ENCODE results near the gene CDH4. TPM values are rescaled to one million over a fixed set of nuclear protein-coding genes. Genes with fewer than 3 reads are reported as not detected.

The CDH4 gene
- total and polyA plus RNA-seq, 2 of the 8 experiments (the other 6 are each of a cell fraction or from before 2014, with no cell fraction given): 4.3 to 7.9 TPM

GRCh38 chr20:61347443-61347842, 95.4 kb downstream of the CDH4 start:
- Histone ChIP-seq H4K91ac (replicated peaks; ENCODE audit: insufficient read length, low read length) (no peak overlapping the region), H3K23me2 (ENCODE audit: low read depth, low read length) (no peaks in the 10 kb centered on the region), H3K18ac (ENCODE audit: extremely low read depth, low read length) (no peak overlapping the region), H3K23ac (ENCODE audit: insufficient read length) (no peak overlapping the region), H2BK12ac (ENCODE audit: low read depth, low read length) (no peak overlapping the region), H3K9me3 (ENCODE audit: insufficient read depth in 2 of 2, low read depth in 1 of 2, low read length in 1 of 2) (no peaks in the 10 kb centered on the region; a peak in 1 of 4 replicates), H3K4me1 (replicated peaks in 1 of 4; ENCODE audit: control insufficient read depth in 3 of 4, insufficient read depth in 4 of 4, low read length in 3 of 4) (peaks cover 4 to 22% (median 11%) of the 10 kb centered on the region in 4 experiments), H3K79me2 (ENCODE audit: control insufficient read depth in 1 of 2, insufficient read depth in 2 of 2, low read length in 2 of 2) (no peaks in the 10 kb centered on the region), H3K27me3 (replicated peaks in 1 of 4; ENCODE audit: control insufficient read depth in 3 of 4, extremely low read depth in 1 of 4, insufficient read depth in 3 of 4, low read length in 3 of 4) (peaks cover 0 to 13% (median 8%) of the 10 kb centered on the region in 4 experiments; a peak in 4 of 7 replicates), H4K8ac (ENCODE audit: extremely low read depth, insufficient read depth, low read length) (no peak overlapping the region), H2AFZ (ENCODE audit: low read length) (no peak overlapping the region), H2BK20ac (ENCODE audit: low read length) (no peak overlapping the region), H2BK15ac (ENCODE audit: low read length) (no peak overlapping the region), H3K4ac (replicated peaks; ENCODE audit: insufficient read length, low read depth, low read length) (no peak overlapping the region), H4K20me1 (replicated peaks in 1 of 2; ENCODE audit: control insufficient read depth in 1 of 2, insufficient read depth in 2 of 2, low read length in 2 of 2) (peaks cover 0 to 2% of the 10 kb centered on the region in 2 experiments), H4K5ac (ENCODE audit: insufficient read length, low read depth, low read length) (no peak overlapping the region), H3K4me2 (ENCODE audit: insufficient read depth in 1 of 2, low read depth in 2 of 2, low read length in 2 of 2) (no peak overlapping the region), H3K9ac (replicated peaks in 1 of 4; ENCODE audit: extremely low read depth in 1 of 4, low read depth in 3 of 4, low read length in 3 of 4) (no peak overlapping the region), H2BK5ac (ENCODE audit: low read depth, low read length) (no peak overlapping the region), H3K36me3 (ENCODE audit: control insufficient read depth in 2 of 4, insufficient read depth in 4 of 4, low read length in 3 of 4) (no peaks in the 10 kb centered on the region), H3K14ac (ENCODE audit: insufficient read length) (no peak overlapping the region), H3K56ac (replicated peaks; ENCODE audit: insufficient read length, low read depth, low read length) (no peak overlapping the region), H3K27ac (ENCODE audit: low read depth, low read length) (no peak overlapping the region), H3K79me1 (ENCODE audit: low read depth, low read length) (no peaks in the 10 kb centered on the region), H2AK5ac (ENCODE audit: low read depth, low read length) (no peak overlapping the region), H2BK120ac (replicated peaks; ENCODE audit: low read depth, low read length) (no peak overlapping the region), H3K4me3 (ENCODE audit: extremely low read depth in 1 of 4, insufficient read depth in 2 of 4, low read depth in 3 of 4, low read length in 4 of 4) (no peak overlapping the region)
- CTCF ChIA-PET (ENCODE audit: partially characterized antibody): interaction anchor here (1.7 kb wide), 1 partner anchor 11 kb away, joined by 3 read pairs; no protein-coding TSS in a partner anchor
- DNase-seq (ENCODE audit: low read depth in 1 of 2, low spot score in 2 of 2) (no peak), FAIRE-seq (no peak)
- POLR2A ChIA-PET (ENCODE audit: partially characterized antibody): interaction anchor here (1.3 kb wide), 1 partner anchor 11 kb away, joined by 3 read pairs; no protein-coding TSS in a partner anchor
- TF ChIP-seq CEBPB (IDR thresholded peaks at IDR 0.05; ENCODE audit: low read depth, low read length) (no peak), HDAC2 (IDR thresholded peaks at IDR 0.05; ENCODE audit: borderline replicate concordance in 1 of 2, low read depth in 2 of 2, low read length in 2 of 2) (no peak), CREB1 (IDR thresholded peaks at IDR 0.05) (no peak), TBP (IDR thresholded peaks at IDR 0.05; ENCODE audit: low read depth, low read length) (no peak), NRF1 (IDR thresholded peaks at IDR 0.05; ENCODE audit: low read depth, low read length) (no peak), SIN3A (conservative IDR thresholded peaks at IDR 0.05 in 1 of 2, IDR thresholded peaks at IDR 0.05 in 1 of 2; ENCODE audit: low read depth in 1 of 2, low read length in 2 of 2) (no peak), MAX (IDR thresholded peaks at IDR 0.05) (no peak), CBX8 (IDR thresholded peaks at IDR 0.05; ENCODE audit: borderline replicate concordance, low read depth, low read length) (no peak), SRF (IDR thresholded peaks at IDR 0.05; ENCODE audit: low read depth, low read length) (no peak), BACH1 (IDR thresholded peaks at IDR 0.05; ENCODE audit: low read length) (no peak), KDM5A (IDR thresholded peaks at IDR 0.05; ENCODE audit: low read length) (no peak), KDM1A (IDR thresholded peaks at IDR 0.05; ENCODE audit: borderline replicate concordance, low read length) (no peak), TEAD4 (IDR thresholded peaks at IDR 0.05; ENCODE audit: low read depth, low read length) (no peak)
- WGBS, 2 experiments (ENCODE audit: extremely low coverage in 1 of 2, insufficient coverage in 1 of 2, insufficient read length in 1 of 2, insufficient replicate concordance in 2 of 2, low coverage in 1 of 2, low lambda C conversion rate in 2 of 2, missing lambda C conversion rate in 1 of 2): 87% methylated on average over 13 of the region's 13 CpGs; no CpG with 5 or more reads in 1 of the 2 experiments

Data from H1 (cell line).